CD4-positive, CD25-positive, alpha-beta regulatory T cell (primary cell): ENCODE measurements around the gene ANKRD63. TPM values are rescaled to one million over a fixed set of nuclear protein-coding genes. Genes with fewer than 3 reads are reported as not detected.

Source experiments
- ATAC-seq, 2 donors: fragments of 150-1000 bp; cut with Tn5 transposase; one replicate each; pipeline ENCODE4 v1.10.0; 2021; ENCODE audit warnings: low read depth in 2 of 2, moderate number of reproducible peaks in 2 of 2, moderate library complexity in 1 of 2
- DNase-seq, 3 donors: peaks; one replicate each; pipeline versions ENCODE4 v3.0.0 to v3.0.0-alpha.2; 2012 to 2022; ENCODE audit warnings: mixed read lengths in 1 of 3
- H3K27ac ChIP-seq: one replicate; pipeline ENCODE4 v1.7.0; 2013; ENCODE audit warnings: mild to moderate bottlenecking, low read length; ENCODE audit not compliant: insufficient read depth, poor library complexity, severe bottlenecking
- H3K27me3 ChIP-seq: one replicate; pipeline ENCODE4 v1.7.0; 2013; ENCODE audit warnings: low read length; ENCODE audit not compliant: control insufficient read depth, insufficient read depth
- H3K36me3 ChIP-seq: one replicate; pipeline ENCODE4 v1.7.0; 2013; ENCODE audit warnings: mild to moderate bottlenecking, low read length, moderate library complexity; ENCODE audit not compliant: control insufficient read depth, insufficient read depth
- H3K4me1 ChIP-seq: 2 replicates; pipeline ENCODE4 v1.7.0; 2013; ENCODE audit warnings: mild to moderate bottlenecking, low read length; ENCODE audit not compliant: insufficient read depth, control insufficient read depth, poor library complexity, severe bottlenecking
- H3K4me3 ChIP-seq: one replicate; pipeline ENCODE4 v1.7.0; 2013; ENCODE audit warnings: low read depth, mild to moderate bottlenecking, low read length, moderate library complexity
- H3K9me3 ChIP-seq, 2 experiments: 1 replicate in 1 of 2; 2 replicates in 1 of 2; pipeline ENCODE4 v1.7.0; 2013; ENCODE audit warnings: low read length in 2 of 2, mild to moderate bottlenecking in 1 of 2, moderate library complexity in 1 of 2; ENCODE audit not compliant: control insufficient read depth in 2 of 2
- H3K27ac Mint-ChIP-seq, 3 donors: one replicate each; pipeline ENCODE4 v1.8.0; 2020 to 2022; ENCODE audit warnings: mild to moderate bottlenecking in 3 of 3, mixed read lengths in 3 of 3, moderate library complexity in 2 of 3
- H3K27me3 Mint-ChIP-seq: one replicate; pipeline ENCODE4 v1.8.0; 2022; ENCODE audit warnings: mild to moderate bottlenecking, mixed read lengths
- H3K36me3 Mint-ChIP-seq: one replicate; pipeline ENCODE4 v1.8.0; 2020; ENCODE audit warnings: mixed read lengths
- H3K4me1 Mint-ChIP-seq, 4 donors: one replicate each; pipeline ENCODE4 v1.8.0; 2020 to 2022; ENCODE audit warnings: mixed read lengths in 4 of 4, mild to moderate bottlenecking in 1 of 4
- H3K4me3 Mint-ChIP-seq, 4 donors: one replicate each; pipeline ENCODE4 v1.8.0; 2020 to 2022; ENCODE audit warnings: mild to moderate bottlenecking in 4 of 4, mixed read lengths in 4 of 4, moderate library complexity in 3 of 4
- H3K9me3 Mint-ChIP-seq, 7 donors: one replicate each; pipeline ENCODE4 v1.8.0; 2020 to 2022; ENCODE audit warnings: mixed read lengths in 7 of 7, mild to moderate bottlenecking in 3 of 7, moderate library complexity in 2 of 7
- polyA plus RNA-seq, 4 donors: library from polyadenylated mRNA; unstranded; fragments of 300-500 nt; fragmentation: Illumina TruSeq; gene quantifications; one replicate each; pipeline ENCODE4 v1.2.3, GENCODE V29; 2021
- total RNA-seq: library from RNA; stranded (reverse); gene quantifications from one replicate; pipeline ENCODE4 v1.2.3, GENCODE V29; 2022

Gene ANKRD63
- total and polyA plus RNA-seq, 5 donors from 2014 or later: 0.35 TPM; not detected in 4

DNA sequence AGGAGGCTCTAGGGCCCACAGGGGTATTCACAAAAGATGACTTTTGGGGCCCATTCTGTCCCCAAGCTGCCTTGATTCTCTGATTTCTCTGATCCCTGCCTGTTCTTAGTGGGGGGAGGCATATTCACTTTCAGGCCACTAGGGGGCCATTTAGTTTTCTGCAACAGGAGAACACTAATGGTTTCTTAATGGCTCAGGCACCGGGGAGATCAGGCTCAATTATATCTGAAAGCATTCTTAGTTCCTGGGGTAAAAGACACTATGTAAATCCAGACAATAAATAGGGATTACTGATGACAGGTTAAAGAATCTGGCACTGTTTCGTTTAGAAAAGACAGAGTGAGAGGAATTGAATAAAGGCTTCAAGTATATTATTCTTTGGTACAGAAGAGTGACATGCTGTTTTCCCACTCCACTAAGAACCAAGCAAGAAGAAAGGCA, 38.1 kb upstream of the ANKRD63 start:
- peak overlapping the region in 1 of 3 donors; percentile 54 for H3K27ac Mint-ChIP-seq
- H3K4me3 ChIP-seq: no peak overlapping the region
- ATAC-seq (peak; percentile 25 to 32), DNase-seq (peak; percentile 43 to 77 (median 71))
- no peaks in the 10 kb centered on the region for H3K36me3 ChIP-seq
- peak overlapping the region; percentile 1 for H3K27ac ChIP-seq
- peak overlapping the region; percentile 9 to 95 (median 46) for H3K4me3 Mint-ChIP-seq
- H3K4me1 Mint-ChIP-seq: peaks cover 12 to 32% (median 22%) of the 10 kb centered on the region in 4 donors
- peaks cover 13% of the 10 kb centered on the region for H3K27me3 ChIP-seq
- H3K9me3 Mint-ChIP-seq: no peaks in the 10 kb centered on the region
- peaks cover 40% of the 10 kb centered on the region for H3K27me3 Mint-ChIP-seq
- no peaks in the 10 kb centered on the region for H3K36me3 Mint-ChIP-seq
- H3K9me3 ChIP-seq: no peaks in the 10 kb centered on the region
- peaks cover 24% of the 10 kb centered on the region for H3K4me1 ChIP-seq

DNA sequence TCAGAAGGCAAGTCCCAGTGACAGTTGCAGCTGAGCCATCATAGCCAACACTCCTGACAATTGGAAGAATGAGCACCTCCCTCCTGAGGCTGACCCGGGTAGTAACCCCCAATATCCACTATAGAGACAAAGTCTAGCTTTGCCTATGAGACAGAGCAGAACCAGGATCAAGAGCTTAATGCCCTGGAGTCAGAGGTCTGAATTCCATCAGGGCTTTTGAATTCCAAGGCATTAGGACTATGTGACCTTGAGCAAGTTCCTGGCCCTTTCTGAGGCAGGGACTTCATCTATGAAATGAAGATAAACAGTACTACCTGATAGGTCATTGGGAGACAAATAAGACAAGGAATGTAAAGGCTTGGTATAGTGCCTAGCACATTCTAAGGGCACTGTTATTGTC, 37.5 kb upstream of the ANKRD63 start:
- Histone ChIP-seq H3K4me1 (peaks cover 24% of the 10 kb centered on the region), H3K4me3 (no peak overlapping the region), H3K36me3 (no peaks in the 10 kb centered on the region), H3K9me3 (no peaks in the 10 kb centered on the region), H3K27ac (no peak overlapping the region), H3K27me3 (peaks cover 13% of the 10 kb centered on the region)
- H3K9me3 Mint-ChIP-seq: no peaks in the 10 kb centered on the region
- H3K4me3 Mint-ChIP-seq: peak overlapping the region in 1 of 4 donors; percentile 37
- ATAC-seq (no peak), DNase-seq (no peak)
- no peak overlapping the region for H3K27ac Mint-ChIP-seq
- no peaks in the 10 kb centered on the region for H3K36me3 Mint-ChIP-seq
- peaks cover 46% of the 10 kb centered on the region for H3K27me3 Mint-ChIP-seq
- H3K4me1 Mint-ChIP-seq: peaks cover 12 to 26% (median 18%) of the 10 kb centered on the region in 4 donors

DNA sequence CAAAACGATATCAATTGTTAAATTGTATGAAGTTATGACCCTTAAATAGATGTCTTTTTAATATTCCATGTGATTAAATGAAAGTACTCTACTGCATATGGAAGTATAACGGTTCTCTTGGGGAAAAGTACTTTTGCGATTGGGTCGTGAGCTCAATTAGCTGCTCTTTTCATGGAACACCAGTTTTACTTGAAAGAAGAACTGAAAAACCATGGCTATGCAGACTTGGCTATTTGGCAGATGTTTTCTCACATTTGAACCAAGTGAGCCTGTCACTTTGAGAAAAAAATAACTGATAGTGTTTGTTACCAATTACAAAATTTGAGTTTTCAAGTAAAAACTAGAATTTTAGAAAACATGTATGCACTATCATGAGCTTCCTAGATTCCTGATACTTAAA, 34.7 kb upstream of the ANKRD63 start:
- H3K9me3 ChIP-seq: no peaks in the 10 kb centered on the region
- H3K27ac ChIP-seq: no peak overlapping the region
- H3K4me3 Mint-ChIP-seq: no peak overlapping the region
- H3K27ac Mint-ChIP-seq: no peak overlapping the region
- DNase-seq (no peak), ATAC-seq (no peak)
- peaks cover 7 to 15% (median 8%) of the 10 kb centered on the region in 4 donors for H3K4me1 Mint-ChIP-seq
- H3K4me3 ChIP-seq: no peak overlapping the region
- peaks cover 5% of the 10 kb centered on the region for H3K4me1 ChIP-seq
- peaks cover 16% of the 10 kb centered on the region for H3K27me3 ChIP-seq
- H3K9me3 Mint-ChIP-seq: no peaks in the 10 kb centered on the region
- no peaks in the 10 kb centered on the region for H3K36me3 ChIP-seq
- H3K36me3 Mint-ChIP-seq: no peaks in the 10 kb centered on the region
- peaks cover 38% of the 10 kb centered on the region for H3K27me3 Mint-ChIP-seq

DNA sequence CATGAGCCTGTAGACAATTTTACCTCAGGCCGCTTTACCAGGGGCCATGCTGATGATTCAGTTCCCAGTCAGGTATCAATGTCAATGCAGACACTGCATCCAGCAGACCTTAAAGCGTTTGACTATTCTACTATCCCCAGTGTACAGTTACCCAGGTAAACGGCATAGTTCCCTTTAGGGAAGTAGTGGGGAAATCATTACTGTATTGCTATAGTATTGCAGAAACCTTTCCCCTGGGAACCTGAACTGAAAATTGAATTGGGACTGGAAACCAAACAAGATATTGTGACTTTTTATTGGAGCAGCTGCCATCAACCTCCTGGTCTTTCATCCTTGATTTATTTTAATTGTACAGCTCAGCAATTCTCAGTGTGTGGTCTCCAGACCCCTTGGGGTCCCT, 34.1 kb upstream of the ANKRD63 start:
- peaks cover 7 to 14% (median 8%) of the 10 kb centered on the region in 4 donors for H3K4me1 Mint-ChIP-seq
- H3K27ac Mint-ChIP-seq: peak overlapping the region in 1 of 3 donors; percentile 85
- ATAC-seq: no peak
- peaks cover 38% of the 10 kb centered on the region for H3K27me3 Mint-ChIP-seq
- no peak for DNase-seq
- Histone ChIP-seq H3K27ac (no peak overlapping the region), H3K4me3 (no peak overlapping the region), H3K27me3 (peaks cover 16% of the 10 kb centered on the region), H3K4me1 (peaks cover 5% of the 10 kb centered on the region), H3K9me3 (no peaks in the 10 kb centered on the region), H3K36me3 (no peaks in the 10 kb centered on the region)
- no peak overlapping the region for H3K4me3 Mint-ChIP-seq
- no peaks in the 10 kb centered on the region for H3K9me3 Mint-ChIP-seq
- no peaks in the 10 kb centered on the region for H3K36me3 Mint-ChIP-seq

DNA sequence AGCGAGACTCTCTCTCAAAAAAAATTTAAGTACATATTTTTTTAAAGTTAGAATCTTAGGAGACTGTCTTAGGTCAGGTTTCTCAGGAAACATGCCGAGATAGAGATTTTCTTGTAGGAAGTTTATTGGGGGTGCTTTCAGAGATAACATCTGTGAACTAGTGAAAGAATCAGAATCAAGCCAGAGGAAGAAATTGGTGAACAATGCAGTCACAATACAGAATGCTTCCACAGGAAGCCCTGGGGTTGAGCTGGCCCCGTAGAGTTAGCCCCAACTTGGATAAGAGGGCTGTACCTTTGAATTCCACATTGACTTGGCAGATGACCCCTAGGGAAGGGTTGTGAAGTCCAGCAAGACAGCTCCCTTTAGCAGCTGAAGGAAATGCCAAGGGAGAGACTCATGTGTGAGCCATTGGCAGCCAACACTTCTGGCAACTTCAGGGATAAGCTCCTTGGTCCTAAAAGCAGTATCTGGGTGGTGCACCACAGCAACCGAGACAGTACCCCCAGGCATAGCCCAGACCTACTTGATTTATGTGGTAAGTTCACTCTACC, 31.9 kb upstream of the ANKRD63 start:
- Histone ChIP-seq H3K9me3 (no peaks in the 10 kb centered on the region), H3K4me3 (no peak overlapping the region), H3K27me3 (peaks cover 13% of the 10 kb centered on the region), H3K36me3 (no peaks in the 10 kb centered on the region), H3K4me1 (no peaks in the 10 kb centered on the region), H3K27ac (no peak overlapping the region)
- H3K4me3 Mint-ChIP-seq: peak overlapping the region in 1 of 4 donors; percentile 24
- H3K27me3 Mint-ChIP-seq: peaks cover 30% of the 10 kb centered on the region
- ATAC-seq: no peak
- H3K4me1 Mint-ChIP-seq: peaks cover 3 to 7% (median 5%) of the 10 kb centered on the region in 4 donors
- H3K36me3 Mint-ChIP-seq: no peaks in the 10 kb centered on the region
- H3K27ac Mint-ChIP-seq: no peak overlapping the region
- no peaks in the 10 kb centered on the region for H3K9me3 Mint-ChIP-seq
- DNase-seq: no peak

DNA sequence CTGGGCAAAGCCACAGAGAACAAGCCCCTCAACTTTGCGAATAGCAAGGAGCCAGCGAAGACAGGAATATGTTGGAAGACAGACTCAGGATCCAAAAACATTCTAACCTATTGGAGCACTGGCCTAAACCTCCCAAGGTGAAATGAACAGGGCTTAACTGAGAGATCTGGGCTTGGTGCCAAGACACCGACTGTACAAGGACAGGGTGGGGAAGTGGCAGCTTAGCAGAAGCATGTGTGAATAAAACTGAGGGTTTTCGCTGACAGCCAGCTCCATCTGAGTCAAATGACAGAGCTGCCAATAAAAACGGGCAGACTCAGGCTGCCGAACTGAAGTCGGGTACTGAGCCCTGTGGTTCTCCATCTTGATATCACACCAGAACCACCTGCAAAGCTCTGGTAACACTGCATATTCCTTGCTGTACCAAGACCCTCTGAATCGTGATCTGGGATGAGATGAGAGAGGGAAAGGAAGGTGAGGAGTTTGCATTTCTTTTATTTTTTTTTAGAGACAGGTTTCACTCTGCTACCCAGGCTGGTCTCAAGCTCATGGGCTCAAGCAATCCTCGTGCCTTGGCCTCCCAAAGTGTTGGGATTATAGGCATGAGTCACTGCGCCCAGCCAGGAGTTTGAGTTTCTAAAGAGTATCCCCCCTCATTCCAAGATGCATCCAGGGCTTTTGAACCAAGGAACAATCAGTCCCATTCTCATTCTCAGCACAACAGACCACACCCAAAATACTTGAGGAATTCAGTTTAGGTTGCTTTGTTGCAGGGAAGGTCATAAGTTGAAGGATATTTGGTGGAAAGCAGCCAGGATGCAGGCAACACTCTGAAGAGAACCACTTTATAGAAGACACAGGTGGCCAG, 30.9 kb upstream of the ANKRD63 start:
- Mint-ChIP-seq H3K27me3 (peaks cover 30% of the 10 kb centered on the region), H3K4me1 (peaks cover 4 to 17% (median 11%) of the 10 kb centered on the region in 4 donors), H3K27ac (peak overlapping the region in 1 of 3 donors; percentile 5), H3K9me3 (no peaks in the 10 kb centered on the region), H3K4me3 (peak overlapping the region in 2 of 4 donors; percentile 3 to 19), H3K36me3 (no peaks in the 10 kb centered on the region)
- H3K36me3 ChIP-seq: no peaks in the 10 kb centered on the region
- ATAC-seq (no peak), DNase-seq (peak in 1 of 3 donors; percentile 16)
- H3K27ac ChIP-seq: no peak overlapping the region
- H3K27me3 ChIP-seq: peaks cover 8% of the 10 kb centered on the region
- no peaks in the 10 kb centered on the region for H3K9me3 ChIP-seq
- H3K4me3 ChIP-seq: no peak overlapping the region
- H3K4me1 ChIP-seq: peaks cover 9% of the 10 kb centered on the region

DNA sequence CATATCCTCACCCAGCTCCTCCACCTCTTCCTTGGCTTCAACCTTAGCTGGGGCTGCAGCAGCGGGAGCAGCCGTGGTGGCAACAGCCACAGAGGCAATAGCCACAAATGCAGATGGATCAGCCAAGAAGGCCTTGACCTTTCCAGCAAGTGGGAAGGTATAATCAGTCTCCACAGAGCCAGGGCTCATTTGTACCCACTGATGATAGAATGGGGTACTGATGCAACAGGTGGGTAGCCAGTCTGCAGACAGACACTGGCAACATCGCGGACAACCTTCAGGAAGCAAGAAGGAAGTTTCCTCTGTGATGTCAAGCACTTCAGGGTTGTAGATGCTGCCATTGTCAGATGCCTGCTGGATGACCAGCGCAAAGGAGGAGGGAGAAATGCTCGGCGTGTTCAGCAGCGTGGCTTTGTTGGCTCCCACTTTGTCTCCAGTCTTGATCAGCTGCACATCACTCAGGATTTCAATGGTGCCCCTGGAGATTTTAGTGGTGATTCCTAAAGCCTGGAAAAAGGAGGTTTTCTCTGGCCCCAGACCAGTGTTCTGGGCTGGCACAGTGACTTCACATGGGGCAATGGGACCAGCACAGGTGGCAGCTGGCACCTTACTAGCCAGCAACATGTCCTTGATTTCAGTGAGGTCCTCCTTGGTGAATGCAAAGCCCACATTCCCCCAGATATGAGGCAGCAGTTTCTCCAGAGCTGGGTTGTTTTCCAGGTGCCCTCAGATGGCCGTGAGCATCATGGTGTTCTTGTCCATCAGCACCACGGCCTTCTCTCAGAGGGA, 29.7 kb upstream of the ANKRD63 start:
- H3K27me3 ChIP-seq: peaks cover 6% of the 10 kb centered on the region
- H3K4me3 ChIP-seq: no peak overlapping the region
- H3K9me3 ChIP-seq: no peaks in the 10 kb centered on the region
- Mint-ChIP-seq H3K4me1 (peaks cover 4 to 24% (median 14%) of the 10 kb centered on the region in 4 donors), H3K36me3 (no peaks in the 10 kb centered on the region), H3K27ac (no peak overlapping the region), H3K27me3 (peaks cover 24% of the 10 kb centered on the region), H3K9me3 (no peaks in the 10 kb centered on the region), H3K4me3 (peak overlapping the region in 1 of 4 donors; percentile 37)
- ATAC-seq: no peak
- H3K27ac ChIP-seq: no peak overlapping the region
- no peaks in the 10 kb centered on the region for H3K36me3 ChIP-seq
- H3K4me1 ChIP-seq: peaks cover 11% of the 10 kb centered on the region
- no peak for DNase-seq
